ENCODE data around the gene ADAM23.

ADAM23 gene

GRCh38 chr2:206597717-206598218, 154.4 kb downstream of the ADAM23 start:
- H3K27ac Mint-ChIP-seq, result no peak overlapping the region
- no peaks in the 10 kb centered on the region for H3K4me1 Mint-ChIP-seq
- no peaks in the 10 kb centered on the region for H3K27me3 Mint-ChIP-seq
- no peaks in the 10 kb centered on the region for H3K9me3 Mint-ChIP-seq
- DNase-seq (no peak), ATAC-seq (no peak)
- H3K4me3 Mint-ChIP-seq, result no peak overlapping the region
- H3K36me3 Mint-ChIP-seq (ENCODE audit: low read depth), result no peaks in the 10 kb centered on the region

DNA sequence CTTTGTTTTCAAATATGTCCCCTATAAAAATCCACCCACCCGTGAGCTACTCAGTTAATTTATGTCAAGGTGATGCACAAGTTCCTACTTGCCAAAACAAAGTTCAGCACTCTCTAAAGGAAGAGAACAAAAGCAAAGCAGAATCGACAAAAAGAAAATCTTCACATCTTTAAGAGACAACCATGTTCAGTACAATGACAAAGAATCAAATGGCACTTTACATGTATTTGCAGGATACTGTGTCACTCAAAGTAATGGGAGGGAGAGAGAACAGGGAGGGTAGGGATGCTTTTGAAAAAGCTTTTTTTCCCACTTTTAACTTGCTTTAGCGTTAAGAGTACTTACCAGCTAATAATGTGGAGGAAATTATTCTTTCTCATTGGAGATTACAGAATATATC, 159.9 kb downstream of the ADAM23 start:
- no peaks in the 10 kb centered on the region for H3K9me3 Mint-ChIP-seq
- H3K36me3 Mint-ChIP-seq (ENCODE audit: low read depth), result no peaks in the 10 kb centered on the region
- no peak overlapping the region for H3K27ac Mint-ChIP-seq
- no peak for DNase-seq
- H3K4me1 Mint-ChIP-seq, result no peaks in the 10 kb centered on the region
- no peaks in the 10 kb centered on the region for H3K27me3 Mint-ChIP-seq
- no peak overlapping the region for H3K4me3 Mint-ChIP-seq
- no peak for ATAC-seq

GRCh38 chr2:206610451-206610850, 167.1 kb downstream of the ADAM23 start:
- H3K9me3 Mint-ChIP-seq, result no peaks in the 10 kb centered on the region
- H3K4me1 Mint-ChIP-seq, result no peaks in the 10 kb centered on the region
- ATAC-seq (no peak), DNase-seq (no peak)
- no peaks in the 10 kb centered on the region for H3K27me3 Mint-ChIP-seq
- H3K4me3 Mint-ChIP-seq, result no peak overlapping the region
- H3K36me3 Mint-ChIP-seq (ENCODE audit: low read depth), result no peaks in the 10 kb centered on the region
- H3K27ac Mint-ChIP-seq, result no peak overlapping the region

DNA sequence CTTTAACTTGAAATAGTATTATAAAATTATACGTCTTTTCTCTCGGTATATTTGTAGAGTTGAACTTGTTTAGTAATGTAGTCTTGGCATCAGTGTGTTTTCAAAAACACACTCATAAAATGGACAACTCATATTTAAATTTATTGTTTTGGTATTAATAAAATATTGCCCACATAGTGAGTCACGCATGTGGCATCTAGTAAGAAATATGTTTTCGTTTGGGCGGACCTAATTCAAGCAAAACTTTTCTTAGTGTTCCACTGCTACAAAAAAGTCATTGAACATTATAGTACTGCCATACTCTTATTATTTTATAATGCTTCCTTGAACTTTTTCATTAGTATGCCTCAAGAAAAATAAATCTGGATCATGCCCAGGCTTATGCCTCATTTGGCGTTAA, 167.9 kb downstream of the ADAM23 start:
- ATAC-seq, result no peak
- H3K27me3 Mint-ChIP-seq, result no peaks in the 10 kb centered on the region
- no peak overlapping the region for H3K27ac Mint-ChIP-seq
- DNase-seq, result no peak
- H3K36me3 Mint-ChIP-seq (ENCODE audit: low read depth), result no peaks in the 10 kb centered on the region
- H3K4me3 Mint-ChIP-seq, result no peak overlapping the region
- H3K4me1 Mint-ChIP-seq, result no peaks in the 10 kb centered on the region
- no peaks in the 10 kb centered on the region for H3K9me3 Mint-ChIP-seq

- Mint-ChIP-seq H3K27ac (no peak overlapping the region), H3K27me3 (no peaks in the 10 kb centered on the region), H3K36me3 (ENCODE audit: low read depth) (no peaks in the 10 kb centered on the region), H3K9me3 (no peaks in the 10 kb centered on the region), H3K4me3 (no peak overlapping the region), H3K4me1 (no peaks in the 10 kb centered on the region)
- DNase-seq, result no peak
- no peak for ATAC-seq
These were observed 168.4 kb downstream of the ADAM23 start for GRCh38 chr2:206611736-206612135.

DNA sequence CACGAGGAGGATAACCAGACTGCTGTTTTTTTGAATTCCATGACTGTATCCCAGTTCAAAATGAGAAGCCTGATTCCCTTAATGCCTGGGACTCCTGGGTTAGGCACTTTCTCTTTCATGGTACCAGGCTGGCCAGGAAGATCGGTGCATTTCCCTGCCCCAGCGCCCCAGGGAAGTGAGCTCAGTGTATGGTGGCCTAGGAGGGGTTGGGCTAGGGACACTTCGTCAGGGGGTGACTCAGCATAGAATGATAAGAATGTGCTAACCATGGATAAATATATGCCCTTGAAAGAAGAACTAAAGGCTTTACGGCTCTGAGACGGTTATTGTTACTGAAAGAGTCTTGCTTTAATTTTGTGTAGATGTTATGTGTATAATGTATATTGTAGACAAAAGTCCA, 171.5 kb downstream of the ADAM23 start:
- no peak for DNase-seq
- Mint-ChIP-seq H3K4me1 (no peaks in the 10 kb centered on the region), H3K4me3 (no peak overlapping the region), H3K27ac (no peak overlapping the region), H3K27me3 (peaks cover 4% of the 10 kb centered on the region), H3K9me3 (no peaks in the 10 kb centered on the region), H3K36me3 (ENCODE audit: low read depth) (no peaks in the 10 kb centered on the region)
- no peak for ATAC-seq

DNA sequence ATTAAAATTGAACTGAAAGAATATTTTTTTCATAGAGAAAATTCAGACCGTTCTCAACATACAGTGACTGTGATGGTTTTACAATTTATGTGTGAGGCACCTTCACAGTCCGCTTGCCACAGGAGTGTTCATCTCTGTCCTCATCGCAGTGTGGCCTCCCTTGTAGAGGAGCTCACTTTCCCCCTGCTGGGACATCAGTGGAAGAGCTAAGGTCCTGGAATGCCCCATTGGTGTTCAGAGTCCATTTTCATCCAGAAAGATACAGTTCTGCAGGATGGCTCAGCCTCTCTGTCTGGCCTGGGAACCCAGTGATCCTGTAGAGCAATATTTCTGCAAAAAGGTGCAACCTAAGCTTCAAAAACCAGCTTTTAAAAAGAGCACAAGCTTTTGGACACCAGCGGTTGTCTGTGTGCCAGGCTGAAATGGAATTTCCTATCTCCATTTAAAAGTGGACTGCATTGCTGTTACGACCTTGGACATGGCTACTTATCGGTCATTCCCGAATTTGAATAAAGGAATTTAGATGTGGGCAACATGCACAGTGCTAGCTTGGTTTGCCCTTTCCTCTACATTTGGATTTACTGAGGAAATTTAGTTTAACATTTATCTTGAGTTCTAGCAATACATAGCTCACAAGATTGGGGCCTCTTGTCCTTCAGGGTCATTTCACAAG, 172.2 kb downstream of the ADAM23 start:
- H3K27me3 Mint-ChIP-seq, result peaks cover 4% of the 10 kb centered on the region
- ATAC-seq, result no peak
- no peak for DNase-seq
- H3K9me3 Mint-ChIP-seq, result no peaks in the 10 kb centered on the region
- H3K27ac Mint-ChIP-seq, result no peak overlapping the region
- H3K4me3 Mint-ChIP-seq, result no peak overlapping the region
- H3K36me3 Mint-ChIP-seq (ENCODE audit: low read depth), result no peaks in the 10 kb centered on the region
- H3K4me1 Mint-ChIP-seq, result no peaks in the 10 kb centered on the region

DNA sequence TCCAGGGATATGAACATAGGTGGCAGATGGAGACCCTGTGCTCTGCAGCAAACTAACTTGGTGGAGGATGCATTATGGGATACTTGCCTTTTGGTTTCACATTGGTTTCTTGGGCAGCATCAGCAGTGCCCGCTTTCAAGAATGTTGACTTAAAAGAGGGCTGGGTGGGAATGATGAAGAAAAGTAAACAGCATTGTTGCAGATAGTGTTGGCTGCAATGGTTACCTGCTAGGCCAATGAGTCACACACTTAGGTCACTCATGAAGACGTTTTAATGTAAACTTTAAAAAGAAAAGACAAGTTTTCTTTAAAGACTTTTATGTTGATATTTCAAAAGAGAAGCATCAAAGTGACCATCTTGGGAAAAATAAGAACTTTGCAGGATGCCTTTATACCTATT, 172.8 kb downstream of the ADAM23 start:
- Mint-ChIP-seq H3K9me3 (no peaks in the 10 kb centered on the region), H3K4me1 (no peaks in the 10 kb centered on the region), H3K4me3 (no peak overlapping the region), H3K36me3 (ENCODE audit: low read depth) (no peaks in the 10 kb centered on the region), H3K27ac (no peak overlapping the region), H3K27me3 (peaks cover 4% of the 10 kb centered on the region)
- DNase-seq, result no peak
- ATAC-seq, result no peak

DNA sequence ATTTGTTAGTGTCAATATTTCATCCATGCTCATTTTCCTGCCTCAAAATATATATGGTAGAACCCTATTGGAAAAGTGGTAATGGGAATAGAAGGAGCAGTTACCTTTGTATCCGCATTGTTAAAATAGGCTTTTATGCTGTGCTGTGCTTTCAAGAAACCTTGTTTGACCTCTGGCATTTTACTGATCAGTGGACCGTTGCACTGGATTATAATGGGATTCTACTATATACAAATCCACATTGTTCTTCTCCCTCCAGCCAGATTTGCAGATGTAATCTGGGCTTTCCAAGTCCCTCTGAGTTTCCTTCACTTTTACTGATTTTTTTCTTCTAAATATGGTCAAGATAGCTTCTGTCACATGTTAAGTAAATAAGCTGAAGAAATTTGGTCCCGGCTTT, 175.7 kb downstream of the ADAM23 start:
- Mint-ChIP-seq H3K4me1 (no peaks in the 10 kb centered on the region), H3K9me3 (no peaks in the 10 kb centered on the region), H3K27ac (no peak overlapping the region), H3K4me3 (no peak overlapping the region), H3K27me3 (peaks cover 7% of the 10 kb centered on the region), H3K36me3 (ENCODE audit: low read depth) (no peaks in the 10 kb centered on the region)
- DNase-seq (no peak), ATAC-seq (no peak)

DNA sequence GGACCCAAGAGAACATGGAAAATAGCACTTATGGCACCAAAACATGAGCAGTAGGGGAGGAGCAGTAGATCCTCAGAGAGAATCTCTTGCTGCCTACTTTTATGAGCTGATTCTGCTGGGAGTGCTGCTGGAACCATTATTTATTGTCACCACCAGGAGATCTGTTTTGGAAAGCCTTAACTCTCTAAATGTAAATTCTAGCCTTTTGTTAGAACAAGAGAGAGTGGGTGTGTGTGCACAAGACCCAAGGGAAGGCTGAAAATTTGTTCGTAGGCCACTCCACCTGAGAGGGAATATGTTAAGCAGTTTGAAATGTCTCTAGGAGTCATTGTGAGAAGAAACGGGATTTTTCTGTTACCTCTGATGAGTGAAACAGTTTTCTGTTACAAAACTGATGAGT, 182.8 kb downstream of the ADAM23 start:
- Mint-ChIP-seq H3K27ac (no peak overlapping the region), H3K9me3 (no peaks in the 10 kb centered on the region), H3K4me3 (no peak overlapping the region), H3K36me3 (ENCODE audit: low read depth) (no peaks in the 10 kb centered on the region), H3K4me1 (no peaks in the 10 kb centered on the region), H3K27me3 (peaks cover 11% of the 10 kb centered on the region)
- ATAC-seq (no peak), DNase-seq (no peak)

DNA sequence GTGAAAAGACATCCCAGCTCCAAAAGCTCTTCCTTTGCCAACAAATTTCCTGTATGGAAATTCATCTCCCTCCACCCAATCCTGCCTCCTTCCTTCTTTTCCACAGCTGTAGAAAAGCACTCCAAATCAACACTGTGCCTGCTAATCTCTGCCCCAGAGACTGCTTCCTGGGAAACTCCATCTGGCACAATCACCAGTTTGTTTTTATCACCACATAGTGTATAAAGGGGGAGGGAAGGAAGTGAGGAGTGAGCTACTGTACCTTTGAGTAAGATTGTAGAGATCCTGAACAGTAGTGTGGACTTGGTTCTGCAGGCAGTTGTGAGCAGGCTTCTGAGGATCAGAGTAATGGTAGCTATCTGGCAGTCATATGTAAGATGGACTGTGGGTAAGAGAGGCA, 184.3 kb downstream of the ADAM23 start:
- no peaks in the 10 kb centered on the region for H3K9me3 Mint-ChIP-seq
- DNase-seq (no peak), ATAC-seq (no peak)
- H3K36me3 Mint-ChIP-seq (ENCODE audit: low read depth), result no peaks in the 10 kb centered on the region
- H3K27ac Mint-ChIP-seq, result no peak overlapping the region
- H3K4me1 Mint-ChIP-seq, result no peaks in the 10 kb centered on the region
- no peak overlapping the region for H3K4me3 Mint-ChIP-seq
- H3K27me3 Mint-ChIP-seq, result peaks cover 8% of the 10 kb centered on the region

GRCh38 chr2:206631340-206631739, 188.0 kb downstream of the ADAM23 start:
- Mint-ChIP-seq H3K4me1 (no peaks in the 10 kb centered on the region), H3K27me3 (peaks cover 8% of the 10 kb centered on the region), H3K9me3 (no peaks in the 10 kb centered on the region), H3K36me3 (ENCODE audit: low read depth) (no peaks in the 10 kb centered on the region), H3K4me3 (no peak overlapping the region), H3K27ac (no peak overlapping the region)
- no peak for DNase-seq
- ATAC-seq, result no peak

DNA sequence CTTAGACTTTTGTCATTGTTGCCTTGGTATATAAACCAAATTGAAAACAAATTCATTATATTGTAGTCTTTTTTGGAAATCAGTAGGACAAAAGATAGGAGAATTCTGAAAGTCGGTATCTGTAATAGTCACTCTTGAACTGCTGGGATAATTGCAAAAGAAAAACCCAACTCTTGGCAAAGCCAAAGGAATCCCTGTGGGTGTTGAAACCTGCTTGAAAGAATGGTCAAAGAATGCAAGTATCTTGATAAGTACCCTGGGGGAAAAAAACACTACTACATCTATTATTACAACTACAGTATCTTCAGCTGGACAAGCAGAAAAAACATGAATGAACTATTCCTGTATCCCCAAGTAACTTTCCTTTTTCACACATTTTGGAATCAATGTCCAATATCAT, 191.7 kb downstream of the ADAM23 start:
- H3K4me3 Mint-ChIP-seq, result no peak overlapping the region
- DNase-seq, result no peak
- no peak overlapping the region for H3K27ac Mint-ChIP-seq
- H3K9me3 Mint-ChIP-seq, result no peaks in the 10 kb centered on the region
- H3K27me3 Mint-ChIP-seq, result peaks cover under 1% of the 10 kb centered on the region
- no peak for ATAC-seq
- H3K4me1 Mint-ChIP-seq, result no peaks in the 10 kb centered on the region
- H3K36me3 Mint-ChIP-seq (ENCODE audit: low read depth), result no peaks in the 10 kb centered on the region

- no peak for DNase-seq
- no peaks in the 10 kb centered on the region for H3K4me1 Mint-ChIP-seq
- no peak for ATAC-seq
- H3K27ac Mint-ChIP-seq, result no peak overlapping the region
- no peaks in the 10 kb centered on the region for H3K36me3 Mint-ChIP-seq (ENCODE audit: low read depth)
- no peak overlapping the region for H3K4me3 Mint-ChIP-seq
- peaks cover 16% of the 10 kb centered on the region for H3K27me3 Mint-ChIP-seq
- H3K9me3 Mint-ChIP-seq, result no peaks in the 10 kb centered on the region
These were observed 196.3 kb downstream of the ADAM23 start for GRCh38 chr2:206639636-206640035.

DNA sequence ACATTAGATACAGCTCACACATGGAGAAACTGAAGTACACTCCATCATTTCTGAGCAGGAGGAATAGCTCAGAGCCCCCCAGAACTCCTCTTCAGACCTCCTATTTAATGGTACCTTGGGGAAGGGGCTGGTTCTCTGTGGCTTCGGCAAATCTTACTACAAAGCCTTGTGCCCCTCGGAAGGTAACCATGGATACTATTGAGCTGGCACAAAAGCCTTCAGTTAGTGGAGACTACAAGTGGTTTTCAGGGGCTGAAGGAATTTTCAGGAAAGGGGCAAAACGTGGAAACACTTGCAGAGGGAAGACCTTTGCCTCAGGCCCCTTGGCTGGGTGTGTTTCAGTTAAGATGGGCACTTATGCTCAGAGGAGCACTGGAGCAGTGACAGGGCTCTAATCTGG, 197.9 kb downstream of the ADAM23 start:
- no peaks in the 10 kb centered on the region for H3K4me1 Mint-ChIP-seq
- ATAC-seq (no peak), DNase-seq (no peak)
- H3K27me3 Mint-ChIP-seq, result peaks cover 16% of the 10 kb centered on the region
- no peak overlapping the region for H3K27ac Mint-ChIP-seq
- no peak overlapping the region for H3K4me3 Mint-ChIP-seq
- no peaks in the 10 kb centered on the region for H3K36me3 Mint-ChIP-seq (ENCODE audit: low read depth)
- no peaks in the 10 kb centered on the region for H3K9me3 Mint-ChIP-seq
